ENCODE results near the gene SGMS1.
"Not testable (repeated sequence)": the region's sequence is repeated elsewhere in the genome, so short reads cannot be mapped to it uniquely, and the experiment has no call there.

SGMS1 gene

DNA sequence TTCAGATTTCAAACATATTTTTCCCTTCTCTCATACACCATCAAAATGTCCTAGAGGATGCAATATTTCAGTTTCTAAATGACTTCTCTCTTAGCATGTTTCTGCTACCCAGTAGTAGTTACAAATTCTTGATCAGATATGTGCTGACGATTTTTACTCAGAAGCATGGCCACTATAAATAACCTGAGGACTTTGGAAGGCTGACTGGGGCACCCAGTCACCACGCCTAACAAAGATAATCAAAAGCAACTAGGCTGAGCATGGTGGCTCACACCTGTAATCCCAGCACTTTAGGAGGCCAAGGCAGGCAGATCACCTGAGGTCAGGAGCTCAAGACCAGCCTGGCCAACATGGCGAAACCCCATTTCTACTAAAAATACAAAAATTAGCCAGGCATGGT, 259.0 kb downstream of the SGMS1 start:
- H3K27ac ChIP-seq, H3K4me3 ChIP-seq: not testable (repeated sequence)

DNA sequence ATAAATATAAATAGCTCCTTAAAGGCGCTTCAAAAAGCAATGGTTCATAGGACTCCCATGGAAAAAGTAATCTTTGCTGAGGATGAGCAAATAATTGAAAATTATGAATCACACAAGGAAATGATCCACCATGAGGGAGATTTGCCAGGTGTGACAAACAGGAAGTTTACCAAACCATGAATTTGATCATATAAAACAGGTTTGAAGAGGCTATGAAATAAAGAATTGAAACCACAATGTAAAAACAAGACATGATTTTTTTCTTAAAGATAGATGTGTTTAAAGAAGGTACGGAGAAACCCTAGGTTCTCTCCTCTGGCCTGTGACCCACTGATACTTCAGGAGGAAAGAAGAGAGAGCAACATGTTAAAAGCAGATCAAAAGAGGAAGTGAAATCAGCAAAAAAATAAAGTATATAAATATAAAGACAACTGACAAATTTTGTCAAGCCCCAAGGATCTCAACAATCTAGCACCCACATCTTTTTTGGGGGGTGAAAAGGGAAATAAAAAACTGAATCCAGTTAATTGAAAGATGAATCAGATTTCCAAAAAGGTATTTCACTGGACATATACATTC, 261.1 kb downstream of the SGMS1 start:
- H3K4me3 ChIP-seq, result no peak overlapping the region
- peak overlapping the region in 4 of 21 experiments; percentile 1 to 47 (median 18) for H3K27ac ChIP-seq

DNA sequence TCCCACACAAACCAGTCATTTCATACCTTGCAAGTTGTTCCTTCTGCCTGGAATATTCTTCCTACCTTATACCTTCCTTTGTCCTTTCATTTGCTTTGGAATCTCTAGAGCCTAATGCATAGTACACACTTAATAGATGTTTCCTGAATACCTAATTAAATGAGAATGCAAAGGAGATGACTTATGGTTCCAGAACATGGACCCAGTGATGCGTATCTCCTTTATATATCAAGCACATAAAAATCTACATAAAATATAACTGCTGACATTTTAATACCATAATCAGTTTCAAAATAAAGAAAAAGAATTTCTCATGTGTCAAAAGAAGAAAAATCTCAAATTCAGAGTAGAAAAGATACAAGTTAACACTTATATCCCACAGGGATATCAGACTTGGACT, 261.8 kb downstream of the SGMS1 start:
- Histone ChIP-seq H3K4me3 (no peak overlapping the region), H3K27ac (peak overlapping the region in 6 of 21 experiments; percentile 9 to 64 (median 46))

DNA sequence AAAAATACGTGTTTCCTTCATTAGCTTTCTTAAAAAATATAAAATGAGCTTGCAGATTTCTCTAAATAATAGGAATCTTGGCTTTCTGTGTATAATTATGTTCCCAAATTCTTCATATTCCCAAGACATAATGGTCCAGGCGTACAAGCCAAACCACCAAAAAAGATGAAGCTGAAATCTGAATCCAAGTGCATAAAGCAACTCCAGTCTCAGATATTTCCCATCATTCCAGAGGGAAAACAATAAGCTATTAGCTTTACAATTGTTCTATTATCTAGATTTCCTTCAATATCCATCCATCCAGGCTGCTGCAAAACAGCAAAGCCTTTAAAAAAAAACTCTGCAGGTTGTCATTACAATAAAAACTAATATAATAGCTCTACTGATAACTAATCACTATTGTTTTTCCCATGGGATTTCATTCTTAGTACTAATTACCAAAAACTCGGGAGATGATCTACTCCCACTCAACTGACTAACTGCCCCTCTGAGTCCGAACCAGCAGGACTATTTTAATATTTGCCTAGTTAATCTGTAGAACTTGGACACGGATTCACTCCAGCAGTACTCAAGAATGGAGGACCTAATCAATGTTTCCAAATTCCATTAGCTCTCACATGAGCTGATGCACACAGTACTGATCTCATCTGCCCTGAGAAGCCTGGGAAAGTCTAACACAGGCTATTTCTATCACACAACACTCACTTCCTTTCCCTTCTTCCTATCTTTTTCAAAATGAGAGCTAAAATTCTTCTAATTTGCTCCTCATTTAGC, 263.5 kb downstream of the SGMS1 start:
- H3K27ac ChIP-seq, result peak overlapping the region in 7 of 21 experiments; percentile 10 to 71 (median 27)
- H3K4me3 ChIP-seq, result no peak overlapping the region

DNA sequence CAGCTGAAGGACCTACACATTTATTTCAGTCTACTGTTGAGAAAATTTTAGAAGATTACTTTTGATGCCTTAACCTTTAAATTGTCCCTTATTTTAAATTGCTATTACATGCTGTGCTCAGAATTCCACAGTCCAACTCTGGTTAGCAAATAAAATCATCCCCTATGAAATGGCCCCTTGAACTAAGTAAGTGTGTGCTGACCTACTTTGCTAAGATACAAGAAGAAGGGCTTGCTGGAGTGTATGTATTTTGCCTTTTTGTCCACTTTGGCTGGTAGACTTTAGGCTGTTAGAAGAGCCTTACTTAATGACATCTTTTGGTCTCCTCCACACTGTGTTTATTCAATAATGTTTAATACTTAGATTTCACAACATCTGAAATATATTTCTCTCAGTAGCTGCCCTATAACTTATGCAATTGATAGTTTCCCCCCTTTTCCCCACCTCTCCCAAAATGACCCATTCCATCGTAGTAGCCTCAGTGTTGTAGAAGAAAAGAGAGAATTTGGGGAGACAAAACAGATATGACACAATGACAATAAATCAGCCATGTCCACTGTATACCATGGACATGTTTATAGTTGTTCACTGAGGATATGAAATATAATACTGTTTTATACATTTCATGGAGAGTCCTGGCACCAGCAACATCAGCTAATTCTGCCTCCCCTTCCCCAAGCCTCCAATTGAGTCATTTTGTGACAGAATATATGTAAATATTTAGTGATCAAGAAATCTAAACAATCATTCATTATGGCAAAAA, 264.6 kb downstream of the SGMS1 start:
- Histone ChIP-seq H3K27ac (no peak overlapping the region), H3K4me3 (no peak overlapping the region)

DNA sequence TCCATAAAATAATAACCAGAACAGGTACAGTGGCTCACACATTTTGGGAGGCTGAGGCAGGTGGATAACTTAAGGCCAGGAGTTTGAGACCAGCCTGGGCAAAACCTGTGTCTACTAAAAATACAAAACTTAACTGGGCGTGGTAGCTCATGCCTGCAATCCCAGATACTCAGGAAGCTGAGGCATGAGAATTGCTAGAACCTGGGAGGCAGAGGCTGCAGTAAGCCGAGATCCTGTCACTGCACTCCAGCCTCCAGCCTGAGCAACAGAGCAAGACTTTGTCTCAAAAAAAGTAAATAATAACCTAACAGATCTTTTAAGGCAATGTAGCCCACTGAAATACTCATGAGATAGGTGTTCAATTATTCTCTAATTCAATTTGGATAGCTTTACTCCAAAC, 265.3 kb downstream of the SGMS1 start:
- Histone ChIP-seq H3K27ac (no peak overlapping the region), H3K4me3 (no peak overlapping the region)

DNA sequence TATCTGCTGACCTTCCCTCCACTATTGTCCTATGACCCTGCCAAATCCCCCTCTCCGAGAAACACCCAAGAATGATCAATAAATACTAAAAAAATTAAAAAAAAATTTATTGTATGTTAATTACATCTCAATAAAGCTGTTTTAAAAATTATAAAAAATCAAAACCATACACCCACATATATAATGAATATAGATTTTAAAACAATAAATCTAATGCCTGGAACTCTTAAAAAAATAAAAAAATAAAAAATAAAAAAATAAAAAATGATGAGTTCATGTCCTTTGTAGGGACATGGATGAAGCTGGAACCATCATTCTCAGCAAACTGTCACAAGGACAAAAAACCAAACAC, 267.3 kb downstream of the SGMS1 start:
- not testable (repeated sequence) for H3K4me3 ChIP-seq, H3K27ac ChIP-seq

DNA sequence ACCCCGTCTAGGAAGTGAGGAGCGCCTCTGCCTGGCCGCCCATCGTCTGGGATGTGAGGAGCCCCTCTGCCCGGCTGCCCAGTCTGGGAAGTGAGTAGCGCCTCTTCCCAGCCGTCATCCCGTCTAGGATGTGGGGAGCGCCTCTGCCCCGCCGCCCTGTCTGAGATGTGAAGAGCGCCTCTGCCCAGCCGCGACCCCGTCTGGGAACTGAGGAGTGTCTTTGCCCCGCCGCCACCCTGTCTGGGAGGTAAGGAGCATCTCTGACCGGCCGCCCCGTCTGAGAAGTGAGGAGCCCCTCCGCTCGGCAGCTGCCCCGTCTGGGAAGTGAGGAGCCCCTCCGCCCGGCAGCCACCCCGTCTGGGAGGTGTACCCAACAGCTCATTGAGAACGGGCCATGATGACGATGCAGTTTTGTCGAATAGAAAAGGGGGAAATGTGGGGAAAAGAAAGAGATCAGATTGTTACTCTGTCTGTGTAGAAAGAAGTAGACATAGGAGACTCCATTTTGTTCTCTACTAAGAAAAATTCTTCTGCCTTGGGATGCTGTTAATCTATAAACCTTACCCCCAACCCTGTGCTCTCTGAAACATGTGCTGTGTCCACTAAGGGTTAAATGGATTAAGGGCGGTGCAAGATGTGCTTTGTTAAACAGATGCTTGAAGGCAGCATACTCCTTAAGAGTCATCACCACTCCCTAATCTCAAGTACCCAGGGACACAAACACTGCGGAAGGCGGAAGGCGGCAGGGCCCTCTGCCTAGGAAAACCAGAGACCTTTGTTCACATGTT, 267.9 kb downstream of the SGMS1 start:
- H3K27ac ChIP-seq, H3K4me3 ChIP-seq: not testable (repeated sequence)

DNA sequence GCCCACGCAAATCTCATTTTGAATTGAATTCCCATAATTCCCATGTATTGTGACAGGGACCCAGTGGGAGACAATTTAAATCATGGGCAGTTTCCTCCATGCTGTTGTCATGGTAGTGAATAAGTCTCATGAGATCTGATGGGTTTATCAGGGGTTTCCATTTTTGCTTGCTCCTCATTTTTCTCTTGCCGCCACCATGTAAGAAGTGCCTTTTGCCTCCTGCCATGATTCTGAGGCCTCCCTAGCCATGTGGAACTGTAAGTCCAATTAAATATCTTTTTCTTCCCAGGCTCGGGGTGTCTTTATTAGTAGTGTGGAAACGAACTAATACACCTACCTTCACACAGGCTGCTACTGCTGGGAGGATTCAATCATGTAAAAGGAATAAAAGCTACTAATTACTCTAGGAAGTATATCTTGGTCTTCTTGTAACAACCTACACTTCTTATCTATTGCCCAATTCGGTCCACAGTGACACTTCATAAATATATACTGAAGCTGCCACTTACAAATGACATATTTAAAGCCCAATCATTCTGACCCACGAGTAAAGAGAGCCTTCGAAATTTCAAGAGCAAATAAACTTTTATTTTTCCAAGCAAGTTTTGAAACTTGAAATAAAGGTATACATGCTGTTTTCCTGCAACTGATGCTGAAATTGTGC, 272.1 kb downstream of the SGMS1 start:
- no peak overlapping the region for H3K27ac ChIP-seq

DNA sequence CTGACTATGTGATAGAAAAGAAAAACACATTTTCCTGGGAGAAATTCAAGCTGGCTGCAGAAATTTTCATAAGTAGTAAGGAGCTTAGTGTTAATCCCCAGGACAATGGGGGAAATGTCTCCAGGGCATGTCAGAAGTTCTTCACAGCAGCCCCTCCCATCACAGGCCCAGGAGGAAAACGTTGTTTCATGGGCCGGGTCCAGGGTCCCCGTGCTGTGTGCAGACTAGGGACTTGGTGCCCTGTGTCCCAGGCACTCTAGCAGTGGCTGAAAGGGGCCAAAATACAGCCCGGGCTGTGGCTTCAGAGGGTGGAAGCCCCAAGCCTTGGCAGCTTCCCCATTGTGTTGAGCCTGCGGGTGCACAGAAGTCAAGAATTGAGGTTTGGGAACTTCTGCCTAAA, 273.4 kb downstream of the SGMS1 start:
- Histone ChIP-seq H3K4me3 (no peak overlapping the region), H3K27ac (no peak overlapping the region)

More for the DNA sequence above, 272.1 kb downstream of the SGMS1 start:
- no peak overlapping the region for H3K4me3 ChIP-seq

DNA sequence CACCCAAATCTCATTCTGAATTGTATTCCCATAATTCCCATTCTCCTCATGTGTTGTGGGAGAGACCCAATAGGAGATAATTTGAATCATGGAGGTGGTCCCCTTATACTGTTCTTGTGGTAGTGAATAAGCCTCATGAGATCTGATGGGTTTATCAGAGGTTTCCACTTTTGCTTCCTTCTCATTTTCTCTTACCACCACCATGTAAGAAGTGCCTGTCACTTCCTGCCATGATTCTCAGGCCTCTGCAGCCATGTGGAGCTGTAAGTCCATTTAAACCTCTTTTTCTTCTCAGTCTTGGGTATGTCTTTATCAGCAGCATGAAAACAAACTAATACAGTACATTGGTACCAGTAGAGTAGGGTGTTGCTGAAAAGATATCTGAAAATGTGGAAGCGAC, 274.2 kb downstream of the SGMS1 start:
- no peak overlapping the region for H3K4me3 ChIP-seq

DNA sequence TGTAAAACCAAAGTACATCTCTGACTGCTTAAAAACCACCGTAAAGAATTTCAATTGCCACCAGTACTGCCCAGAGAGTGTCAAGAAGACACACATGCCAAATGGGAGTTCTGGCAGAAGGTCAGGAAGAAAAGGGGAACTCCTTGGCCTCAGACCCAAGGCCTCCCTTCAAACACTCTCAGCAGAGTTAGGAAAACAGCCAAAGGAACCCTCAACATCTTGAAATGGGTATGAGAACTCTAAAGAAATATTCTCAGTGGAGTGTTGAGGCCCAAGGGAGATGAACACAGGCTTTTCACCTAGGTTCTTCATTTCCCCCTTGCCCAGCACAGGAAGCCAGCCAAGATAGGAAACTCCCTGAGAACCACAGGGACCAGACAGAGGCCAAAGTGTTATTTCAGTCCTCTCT, 276.4 kb downstream of the SGMS1 start:
- Histone ChIP-seq H3K4me3 (no peak overlapping the region), H3K27ac (peak overlapping the region in 2 of 21 experiments; percentile 21 to 41)

More for the DNA sequence above, 274.2 kb downstream of the SGMS1 start:
- no peak overlapping the region for H3K27ac ChIP-seq

DNA sequence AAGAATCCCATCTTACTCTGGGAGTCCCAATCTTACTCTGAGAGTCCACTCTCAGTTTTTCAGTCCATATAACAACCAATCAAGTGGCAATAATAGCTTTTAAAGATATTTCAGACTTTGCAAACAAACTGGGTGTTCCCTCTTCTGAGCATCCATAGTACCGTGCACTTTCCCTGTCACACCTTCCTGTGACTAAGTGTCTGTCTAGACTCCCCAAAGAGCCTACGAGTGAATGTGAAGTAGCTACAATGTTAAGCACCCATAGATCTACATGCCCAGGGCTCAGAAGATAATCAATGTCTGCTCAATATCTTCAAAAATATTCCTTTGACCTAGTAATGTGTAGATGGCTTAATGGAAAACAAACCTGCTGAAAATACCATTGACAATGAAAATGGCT, 276.8 kb downstream of the SGMS1 start:
- Histone ChIP-seq H3K4me3 (no peak overlapping the region), H3K27ac (peak overlapping the region in 2 of 21 experiments; percentile 21 to 41)

DNA sequence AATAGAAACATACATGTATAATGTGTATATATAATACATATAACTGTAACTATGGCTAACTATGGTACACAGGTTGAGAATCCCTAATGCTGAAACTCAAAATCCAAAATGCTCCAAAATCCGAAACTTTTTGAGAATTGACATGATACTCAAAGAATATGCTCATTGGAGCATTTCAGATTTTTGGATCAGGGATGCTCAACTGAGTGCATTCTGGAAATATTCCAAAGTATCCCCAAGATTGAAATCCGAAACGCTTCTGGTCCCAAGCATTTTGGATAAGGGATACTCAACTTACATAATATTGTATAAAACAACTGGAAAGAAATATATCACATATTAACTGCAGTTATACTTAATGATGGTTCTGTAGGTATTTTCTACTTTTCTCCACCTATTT, 278.2 kb downstream of the SGMS1 start:
- H3K27ac ChIP-seq, result no peak overlapping the region

DNA sequence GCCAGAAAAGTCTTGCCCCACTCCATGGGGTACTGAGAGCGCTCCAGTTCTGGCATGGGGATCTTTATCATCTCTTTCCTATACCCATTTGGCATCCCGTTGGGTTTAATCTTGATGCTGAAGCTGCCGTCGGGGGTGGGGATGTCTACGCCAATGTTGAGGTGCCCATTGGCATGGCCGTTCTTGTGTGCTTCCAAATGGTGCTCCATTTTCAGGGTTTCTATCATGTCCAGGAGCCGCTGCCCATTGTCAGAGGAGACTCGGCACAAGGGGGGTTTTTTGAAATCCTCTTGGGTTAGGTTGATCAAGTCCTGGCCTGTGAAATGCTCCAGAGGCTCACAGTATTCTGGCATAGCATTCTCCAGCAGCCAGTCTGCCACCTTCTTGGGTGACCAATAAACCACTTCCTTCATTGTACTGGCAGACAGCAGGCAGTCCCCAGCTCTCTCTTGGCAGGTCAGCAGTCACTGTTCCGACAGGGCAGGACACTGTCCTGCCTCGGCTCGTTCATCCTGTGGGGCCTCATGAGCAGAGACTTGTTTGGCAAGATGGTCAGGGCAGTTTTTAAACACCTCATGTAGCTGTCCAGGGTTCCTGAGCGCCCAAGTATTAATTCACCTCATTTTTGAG, 279.9 kb downstream of the SGMS1 start:
- Histone ChIP-seq H3K4me3 (no peak overlapping the region), H3K27ac (no peak overlapping the region)

More for the DNA sequence above, 278.2 kb downstream of the SGMS1 start:
- no peak overlapping the region for H3K4me3 ChIP-seq

DNA sequence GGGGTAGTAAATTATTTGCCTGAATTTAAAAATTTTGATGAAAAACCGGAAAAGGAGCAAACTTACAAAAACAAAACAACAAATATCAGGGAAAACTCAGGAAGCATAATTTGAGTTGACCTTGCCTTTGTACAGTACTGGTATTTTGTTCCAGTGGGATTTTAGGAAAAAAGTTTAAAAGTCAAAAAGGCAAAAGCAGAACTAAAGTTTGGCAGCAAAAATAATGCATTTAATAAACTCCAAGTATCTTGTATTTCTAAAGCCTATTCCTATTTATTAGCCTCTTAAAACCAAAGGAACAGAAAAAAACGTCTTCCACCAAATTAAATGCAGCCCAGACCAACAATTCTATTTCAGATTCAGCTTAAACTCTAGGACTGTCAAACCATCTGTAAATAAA, 281.8 kb downstream of the SGMS1 start:
- Histone ChIP-seq H3K27ac (no peak overlapping the region), H3K4me3 (no peak overlapping the region)

DNA sequence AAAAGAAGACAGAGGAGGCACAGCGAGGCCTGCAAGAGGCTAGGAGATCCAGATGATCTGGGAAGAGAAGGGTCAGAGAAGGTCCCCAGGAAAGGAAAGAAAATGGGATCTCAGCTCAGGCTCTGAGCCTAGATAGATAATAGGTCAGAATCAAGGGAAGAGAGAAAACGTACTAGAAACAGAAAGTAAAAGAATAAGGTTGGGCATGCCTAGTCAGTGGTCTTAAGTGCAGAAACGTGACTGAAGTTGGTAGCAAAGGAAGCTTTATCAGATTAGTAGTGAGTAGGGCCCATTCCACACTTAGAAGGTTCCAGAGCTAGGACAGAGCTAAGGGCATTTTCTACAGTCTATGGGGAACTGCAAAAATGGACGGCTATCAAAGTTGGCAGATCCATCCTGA, 287.6 kb downstream of the SGMS1 start:
- Histone ChIP-seq H3K27ac (no peak overlapping the region), H3K4me3 (no peak overlapping the region)

DNA sequence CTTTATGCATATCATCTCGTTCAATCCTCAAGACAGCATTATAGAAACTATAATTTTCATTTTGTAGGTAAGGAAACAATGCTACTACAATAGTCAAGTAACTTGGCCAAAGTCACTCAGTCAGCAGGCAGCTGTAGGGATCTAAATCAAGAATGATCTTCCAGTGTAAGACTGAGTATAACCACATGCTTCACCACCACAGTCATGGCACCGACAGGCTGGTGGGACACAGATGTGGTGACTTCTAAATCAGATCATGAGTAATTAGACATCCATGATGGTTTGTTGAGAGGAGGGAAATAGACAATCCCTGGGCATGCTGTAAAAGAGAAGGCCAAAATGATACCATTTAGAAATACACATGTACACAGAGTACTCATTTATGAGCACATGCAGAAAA, 288.4 kb downstream of the SGMS1 start:
- Histone ChIP-seq H3K27ac (no peak overlapping the region), H3K4me3 (no peak overlapping the region)

DNA sequence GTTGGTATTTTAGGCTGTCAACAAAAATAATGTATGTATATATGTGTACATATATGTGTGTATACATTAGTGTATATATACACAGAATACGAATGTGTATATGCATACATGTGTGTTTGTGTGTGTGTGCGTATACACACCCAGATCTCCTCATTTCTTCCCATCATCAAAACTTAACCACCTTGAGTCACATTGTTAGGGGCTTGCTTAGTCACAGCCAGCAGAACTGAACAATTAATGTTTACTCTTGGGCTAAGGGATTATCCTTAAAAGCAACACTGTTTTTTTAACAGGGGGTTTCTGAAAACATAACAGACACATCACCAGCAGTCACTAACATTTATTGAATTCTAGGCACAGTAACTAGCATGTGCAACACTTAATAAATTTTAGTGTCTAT, 289.5 kb downstream of the SGMS1 start:
- H3K27ac ChIP-seq, result no peak overlapping the region
- no peak overlapping the region for H3K4me3 ChIP-seq

Measured in skin epidermis (tissue), 12 donors.